ENCODE data around the gene SMIM32. TPM values are rescaled to one million over a fixed set of nuclear protein-coding genes. Genes with fewer than 3 reads are reported as not detected.

SMIM32 gene
- total and polyA plus RNA-seq, 2 donors (not counting 1 experiment from before 2014, with no cell fraction given): not detected

GRCh38 chr5:136226401-136226800 is 33.4 kb upstream of the SMIM32 start:
- Histone ChIP-seq H3K27ac (ENCODE audit: insufficient read depth, low read length) (no peak overlapping the region), H3K4me2 (ENCODE audit: extremely low read depth, insufficient read depth, low read length) (no peak overlapping the region)

DNA sequence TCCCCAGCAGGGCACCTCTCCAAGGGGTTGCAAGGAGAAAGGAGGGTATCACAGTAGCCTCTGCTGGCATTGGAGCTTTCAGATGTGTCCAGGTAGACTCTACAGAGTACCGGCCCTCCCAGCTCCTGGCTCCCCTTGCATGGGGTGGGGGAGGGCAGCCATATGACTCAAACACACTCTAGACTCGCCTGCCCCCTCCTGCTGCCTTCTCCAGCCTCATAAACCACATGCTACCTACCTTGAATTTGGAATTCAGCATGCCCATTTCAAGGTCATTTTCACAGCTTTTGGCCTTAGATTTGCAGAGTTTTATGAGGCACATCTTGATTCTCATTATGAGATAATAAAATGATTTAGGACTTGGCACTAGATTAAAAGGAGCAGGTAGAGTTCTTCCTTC is 32.8 kb upstream of the SMIM32 start:
- Histone ChIP-seq H3K27ac (ENCODE audit: insufficient read depth, low read length) (no peak overlapping the region), H4K20me1 (ENCODE audit: control insufficient read depth, extremely low read depth, insufficient read depth, low read length) (no peaks in the 10 kb centered on the region), H3K4me1 (ENCODE audit: control insufficient read depth, extremely low read depth, insufficient read depth, low read length) (no peaks in the 10 kb centered on the region), H3K79me2 (ENCODE audit: control insufficient read depth, insufficient read depth, low read length) (no peaks in the 10 kb centered on the region), H2AFZ (ENCODE audit: low read length) (no peak overlapping the region), H3K27me3 (ENCODE audit: control insufficient read depth, insufficient read depth, low read length) (no peaks in the 10 kb centered on the region), H3K9me3 (ENCODE audit: control insufficient read depth, insufficient read depth, low read depth, low read length) (no peaks in the 10 kb centered on the region), H3K36me3 (ENCODE audit: control insufficient read depth, insufficient read depth, low read length) (no peaks in the 10 kb centered on the region), H3K4me2 (ENCODE audit: extremely low read depth, insufficient read depth, low read length) (no peak overlapping the region), H3K4me3 (replicated peaks in 1 of 4; ENCODE audit: control extremely low read depth in 1 of 4, insufficient read depth in 1 of 4, low read depth in 3 of 4, low read length in 4 of 4) (no peak overlapping the region), H3K9ac (ENCODE audit: insufficient read depth, low read length) (no peak overlapping the region)
- no peak for DNase-seq (ENCODE audit: low read depth in 2 of 2)
- TF ChIP-seq, protein P1, sequence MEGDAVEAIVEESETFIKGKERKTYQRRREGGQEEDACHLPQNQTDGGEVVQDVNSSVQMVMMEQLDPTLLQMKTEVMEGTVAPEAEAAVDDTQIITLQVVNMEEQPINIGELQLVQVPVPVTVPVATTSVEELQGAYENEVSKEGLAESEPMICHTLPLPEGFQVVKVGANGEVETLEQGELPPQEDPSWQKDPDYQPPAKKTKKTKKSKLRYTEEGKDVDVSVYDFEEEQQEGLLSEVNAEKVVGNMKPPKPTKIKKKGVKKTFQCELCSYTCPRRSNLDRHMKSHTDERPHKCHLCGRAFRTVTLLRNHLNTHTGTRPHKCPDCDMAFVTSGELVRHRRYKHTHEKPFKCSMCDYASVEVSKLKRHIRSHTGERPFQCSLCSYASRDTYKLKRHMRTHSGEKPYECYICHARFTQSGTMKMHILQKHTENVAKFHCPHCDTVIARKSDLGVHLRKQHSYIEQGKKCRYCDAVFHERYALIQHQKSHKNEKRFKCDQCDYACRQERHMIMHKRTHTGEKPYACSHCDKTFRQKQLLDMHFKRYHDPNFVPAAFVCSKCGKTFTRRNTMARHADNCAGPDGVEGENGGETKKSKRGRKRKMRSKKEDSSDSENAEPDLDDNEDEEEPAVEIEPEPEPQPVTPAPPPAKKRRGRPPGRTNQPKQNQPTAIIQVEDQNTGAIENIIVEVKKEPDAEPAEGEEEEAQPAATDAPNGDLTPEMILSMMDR (conservative IDR thresholded peaks at IDR 0.05 in 1 of 2, IDR thresholded peaks at IDR 0.05 in 1 of 2; ENCODE audit: low read depth in 1 of 2, low read length in 2 of 2): no peak
- no peak for TF ChIP-seq EZH2 (IDR thresholded peaks at IDR 0.05; ENCODE audit: low read length, missing control alignments)

More at GRCh38 chr5:136226401-136226800, 33.4 kb upstream of the SMIM32 start:
- Histone ChIP-seq H3K79me2 (ENCODE audit: control insufficient read depth, insufficient read depth, low read length) (no peaks in the 10 kb centered on the region), H3K27me3 (ENCODE audit: control insufficient read depth, insufficient read depth, low read length) (no peaks in the 10 kb centered on the region), H3K36me3 (ENCODE audit: control insufficient read depth, insufficient read depth, low read length) (no peaks in the 10 kb centered on the region), H3K4me3 (replicated peaks in 1 of 4; ENCODE audit: control extremely low read depth in 1 of 4, insufficient read depth in 1 of 4, low read depth in 3 of 4, low read length in 4 of 4) (no peak overlapping the region), H4K20me1 (ENCODE audit: control insufficient read depth, extremely low read depth, insufficient read depth, low read length) (no peaks in the 10 kb centered on the region), H3K9me3 (ENCODE audit: control insufficient read depth, insufficient read depth, low read depth, low read length) (no peaks in the 10 kb centered on the region), H3K9ac (ENCODE audit: insufficient read depth, low read length) (no peak overlapping the region), H2AFZ (ENCODE audit: low read length) (no peak overlapping the region), H3K4me1 (ENCODE audit: control insufficient read depth, extremely low read depth, insufficient read depth, low read length) (no peaks in the 10 kb centered on the region)
- TF ChIP-seq, protein P1 (conservative IDR thresholded peaks at IDR 0.05 in 1 of 2, IDR thresholded peaks at IDR 0.05 in 1 of 2; ENCODE audit: low read depth in 1 of 2, low read length in 2 of 2): no peak
- TF ChIP-seq EZH2 (IDR thresholded peaks at IDR 0.05; ENCODE audit: low read length, missing control alignments): no peak
- no peak for DNase-seq (ENCODE audit: low read depth in 2 of 2)

GRCh38 chr5:136222580-136223235 is 29.7 kb upstream of the SMIM32 start:
- no peak for TF ChIP-seq EZH2 (IDR thresholded peaks at IDR 0.05; ENCODE audit: low read length, missing control alignments)
- TF ChIP-seq, protein P1 (conservative IDR thresholded peaks at IDR 0.05 in 1 of 2, IDR thresholded peaks at IDR 0.05 in 1 of 2; ENCODE audit: low read depth in 1 of 2, low read length in 2 of 2): no peak
- no peak for DNase-seq (ENCODE audit: low read depth in 2 of 2)

More at GRCh38 chr5:136222580-136223235, 29.7 kb upstream of the SMIM32 start:
- Histone ChIP-seq H4K20me1 (ENCODE audit: control insufficient read depth, extremely low read depth, insufficient read depth, low read length) (no peaks in the 10 kb centered on the region), H3K27me3 (ENCODE audit: control insufficient read depth, insufficient read depth, low read length) (no peaks in the 10 kb centered on the region), H3K79me2 (ENCODE audit: control insufficient read depth, insufficient read depth, low read length) (no peaks in the 10 kb centered on the region), H3K4me3 (replicated peaks in 1 of 4; ENCODE audit: control extremely low read depth in 1 of 4, insufficient read depth in 1 of 4, low read depth in 3 of 4, low read length in 4 of 4) (no peak overlapping the region), H3K9ac (ENCODE audit: insufficient read depth, low read length) (no peak overlapping the region), H2AFZ (ENCODE audit: low read length) (no peak overlapping the region), H3K36me3 (ENCODE audit: control insufficient read depth, insufficient read depth, low read length) (no peaks in the 10 kb centered on the region), H3K27ac (ENCODE audit: insufficient read depth, low read length) (no peak overlapping the region), H3K4me2 (ENCODE audit: extremely low read depth, insufficient read depth, low read length) (no peak overlapping the region), H3K9me3 (ENCODE audit: control insufficient read depth, insufficient read depth, low read depth, low read length) (no peaks in the 10 kb centered on the region), H3K4me1 (ENCODE audit: control insufficient read depth, extremely low read depth, insufficient read depth, low read length) (no peaks in the 10 kb centered on the region)

Measured in fibroblast of lung (primary cell).